ENCODE data around the gene ASAP3. TPM values are rescaled to one million over a fixed set of nuclear protein-coding genes. Genes with fewer than 3 reads are reported as not detected.
A peak's percentile ranks its signal among the peaks of the same experiment; 100 is the strongest.

The ASAP3 gene
- total and polyA plus RNA-seq, 2 of the 13 experiments (the other 11 are each of a cell fraction or from before 2014, with no cell fraction given) = 32.6 to 37.0 TPM

- TF ChIP-seq FOXK1 (CRISPR knock-in tag; IDR thresholded peaks at IDR 0.05; ENCODE audit: borderline replicate concordance, low read depth) (no peak), ZNF598 (CRISPR knock-in tag; IDR thresholded peaks at IDR 0.05; ENCODE audit: borderline replicate concordance) (0 out of 2 replicates have a peak, but pooled peaks have one; percentile 51), ZBTB33 (CRISPR knock-in tag; IDR thresholded peaks at IDR 0.05) (0 out of 2 replicates have a peak, but pooled peaks have one; percentile 5), ZNF547 (CRISPR knock-in tag; IDR thresholded peaks at IDR 0.05) (no peak), ZNF446 (CRISPR knock-in tag; IDR thresholded peaks at IDR 0.05) (no peak), MBD4 (IDR thresholded peaks at IDR 0.05; ENCODE audit: borderline replicate concordance, low read length) (no peak), ZNF883 (CRISPR knock-in tag; IDR thresholded peaks at IDR 0.05; ENCODE audit: not compliant biosample characterization) (no peak), AHDC1 (CRISPR knock-in tag; IDR thresholded peaks at IDR 0.05; ENCODE audit: borderline replicate concordance) (no peak), ZNF816 (CRISPR knock-in tag; IDR thresholded peaks at IDR 0.05; ENCODE audit: borderline replicate concordance) (no peak), EHMT2 (IDR thresholded peaks at IDR 0.05; ENCODE audit: borderline replicate concordance, low read depth, low read length) (no peak), ZNF468 (CRISPR knock-in tag; IDR thresholded peaks at IDR 0.05) (no peak), THAP11 (CRISPR knock-in tag; IDR thresholded peaks at IDR 0.05) (0 out of 2 replicates have a peak, but pooled peaks have one; percentile 41), NFKBIZ (CRISPR knock-in tag; IDR thresholded peaks at IDR 0.05) (no peak), GLI4 (CRISPR knock-in tag; IDR thresholded peaks at IDR 0.05; ENCODE audit: borderline replicate concordance) (no peak), STAG1 (CRISPR knock-in tag; IDR thresholded peaks at IDR 0.05) (peak; percentile 78), TCF12 (IDR thresholded peaks at IDR 0.05) (no peak), TCF12 (CRISPR knock-in tag; IDR thresholded peaks at IDR 0.05) (no peak)
- TF ChIP-seq, protein P1, sequence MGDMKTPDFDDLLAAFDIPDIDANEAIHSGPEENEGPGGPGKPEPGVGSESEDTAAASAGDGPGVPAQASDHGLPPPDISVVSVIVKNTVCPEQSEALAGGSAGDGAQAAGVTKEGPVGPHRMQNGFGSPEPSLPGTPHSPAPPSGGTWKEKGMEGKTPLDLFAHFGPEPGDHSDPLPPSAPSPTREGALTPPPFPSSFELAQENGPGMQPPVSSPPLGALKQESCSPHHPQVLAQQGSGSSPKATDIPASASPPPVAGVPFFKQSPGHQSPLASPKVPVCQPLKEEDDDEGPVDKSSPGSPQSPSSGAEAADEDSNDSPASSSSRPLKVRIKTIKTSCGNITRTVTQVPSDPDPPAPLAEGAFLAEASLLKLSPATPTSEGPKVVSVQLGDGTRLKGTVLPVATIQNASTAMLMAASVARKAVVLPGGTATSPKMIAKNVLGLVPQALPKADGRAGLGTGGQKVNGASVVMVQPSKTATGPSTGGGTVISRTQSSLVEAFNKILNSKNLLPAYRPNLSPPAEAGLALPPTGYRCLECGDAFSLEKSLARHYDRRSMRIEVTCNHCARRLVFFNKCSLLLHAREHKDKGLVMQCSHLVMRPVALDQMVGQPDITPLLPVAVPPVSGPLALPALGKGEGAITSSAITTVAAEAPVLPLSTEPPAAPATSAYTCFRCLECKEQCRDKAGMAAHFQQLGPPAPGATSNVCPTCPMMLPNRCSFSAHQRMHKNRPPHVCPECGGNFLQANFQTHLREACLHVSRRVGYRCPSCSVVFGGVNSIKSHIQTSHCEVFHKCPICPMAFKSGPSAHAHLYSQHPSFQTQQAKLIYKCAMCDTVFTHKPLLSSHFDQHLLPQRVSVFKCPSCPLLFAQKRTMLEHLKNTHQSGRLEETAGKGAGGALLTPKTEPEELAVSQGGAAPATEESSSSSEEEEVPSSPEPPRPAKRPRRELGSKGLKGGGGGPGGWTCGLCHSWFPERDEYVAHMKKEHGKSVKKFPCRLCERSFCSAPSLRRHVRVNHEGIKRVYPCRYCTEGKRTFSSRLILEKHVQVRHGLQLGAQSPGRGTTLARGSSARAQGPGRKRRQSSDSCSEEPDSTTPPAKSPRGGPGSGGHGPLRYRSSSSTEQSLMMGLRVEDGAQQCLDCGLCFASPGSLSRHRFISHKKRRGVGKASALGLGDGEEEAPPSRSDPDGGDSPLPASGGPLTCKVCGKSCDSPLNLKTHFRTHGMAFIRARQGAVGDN (CRISPR knock-in tag; IDR thresholded peaks at IDR 0.05) = peak; percentile 54
Measured at GRCh38 chr1:23403735-23404486, 80.1 kb downstream of the ASAP3 start (continued).

All from HepG2 (cell line).